22Rv1 (cell line): Measurements from ENCODE around the gene STK25.

Source experiments
- H3K27ac ChIP-seq: fragments of 450-650 bp; 2 replicates; pipeline ENCODE4 v1.5.1; 2017
- CTCF ChIP-seq: fragments of 450-650 bp; IDR thresholded peaks from 2 replicates; pipeline ENCODE4 v1.5.1; 2017; ENCODE audit warnings: mild to moderate bottlenecking
- ZFX ChIP-seq: fragments of 450-650 bp; IDR thresholded peaks from 2 replicates; pipeline ENCODE4 v1.6.1; 2017; ENCODE audit warnings: antibody characterized with exemption, borderline replicate concordance

Gene STK25

DNA sequence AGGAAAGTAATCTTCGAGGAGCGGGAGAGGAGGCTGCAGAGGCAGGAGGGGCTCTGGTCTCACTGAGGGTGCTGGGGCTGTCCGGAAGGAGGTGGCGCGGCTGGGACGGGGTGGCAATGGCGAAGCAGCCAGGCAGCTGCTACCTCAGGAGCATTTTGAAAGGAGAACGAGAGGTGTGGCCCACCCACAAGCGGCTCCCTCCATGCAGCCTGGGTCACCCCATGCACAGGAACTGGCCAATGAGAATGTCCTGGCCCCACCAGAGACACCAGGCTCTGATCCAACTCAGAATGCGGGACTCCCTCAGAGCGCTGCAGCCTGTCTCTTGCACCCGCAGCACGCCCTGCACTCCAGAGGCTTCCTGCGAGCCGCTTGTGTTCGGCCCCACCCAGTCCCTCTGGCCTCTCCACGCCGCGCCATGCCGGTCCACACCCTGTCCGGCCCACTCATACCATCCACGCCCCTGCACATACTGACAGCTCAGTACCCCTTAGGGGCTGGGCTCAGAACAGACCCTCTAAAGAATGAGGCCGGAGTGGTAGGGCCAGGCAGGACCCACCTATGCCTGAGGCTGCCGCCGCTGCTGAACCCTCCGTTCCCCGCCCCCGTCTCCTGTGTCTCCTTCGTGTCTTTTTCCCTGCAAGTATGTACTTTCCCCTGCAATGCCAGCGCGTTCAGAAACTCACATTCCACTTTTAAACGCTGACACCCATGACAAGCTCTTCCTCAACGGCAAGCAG lies 43.8 kb upstream of the STK25 start:
- TF ChIP-seq CTCF = no peak
- TF ChIP-seq ZFX = no peak
- H3K27ac ChIP-seq = no peak overlapping the region

- TF ChIP-seq CTCF (no peak), ZFX (no peak)
- no peak overlapping the region for H3K27ac ChIP-seq
Measured at GRCh38 chr2:241551599-241551997, 43.2 kb upstream of the STK25 start.

DNA sequence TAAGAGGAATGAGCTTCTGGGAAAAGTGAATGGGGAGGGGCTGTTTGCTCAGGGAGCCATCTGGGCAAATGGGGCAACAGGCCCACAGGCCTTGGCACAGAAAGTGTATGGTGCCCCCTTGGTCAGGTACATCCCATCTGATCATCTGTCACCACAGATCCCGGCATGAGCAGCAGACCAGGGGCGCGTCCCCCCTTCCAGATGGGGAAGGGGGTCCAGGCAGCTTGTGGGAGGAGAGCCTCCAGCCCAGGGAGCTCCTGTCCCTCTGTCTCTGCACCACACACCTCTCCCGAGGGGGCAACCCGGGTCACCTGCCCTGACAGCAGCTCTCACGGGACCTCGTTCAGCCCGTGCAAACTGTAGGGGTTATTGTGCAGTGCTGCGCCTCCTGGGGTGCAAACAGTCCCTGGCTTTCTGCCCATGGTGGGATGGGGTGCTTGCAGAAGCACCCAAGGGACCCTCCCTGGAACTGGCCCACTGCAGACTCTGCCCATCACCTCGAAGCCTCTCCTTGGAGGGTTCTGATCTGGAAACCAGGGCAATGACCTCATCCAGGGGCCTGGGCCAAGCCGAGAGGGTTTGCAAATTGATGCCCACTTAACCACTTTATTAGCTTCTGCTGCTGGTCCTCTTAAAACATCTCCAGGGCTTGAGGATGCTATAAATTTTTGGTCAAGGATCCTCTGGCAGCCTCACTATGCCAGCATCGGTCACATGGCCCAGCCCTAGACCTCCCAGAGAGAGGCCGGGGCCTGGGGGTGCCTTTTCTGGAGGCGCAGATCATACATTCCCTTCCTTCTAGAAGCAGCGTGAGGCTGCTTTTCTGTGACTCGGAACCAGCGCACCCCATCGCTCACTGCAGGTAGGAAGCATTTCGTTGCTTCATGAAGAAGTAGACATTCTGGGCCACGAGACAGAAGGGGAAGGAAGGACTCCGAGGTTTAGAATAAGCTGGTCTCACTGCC lies 42.5 kb upstream of the STK25 start:
- no peak for TF ChIP-seq ZFX
- TF ChIP-seq CTCF = no peak
- H3K27ac ChIP-seq = no peak overlapping the region

- TF ChIP-seq CTCF = no peak
- TF ChIP-seq ZFX = no peak
- no peak overlapping the region for H3K27ac ChIP-seq
Measured at GRCh38 chr2:241548451-241548835, 40.1 kb upstream of the STK25 start.

GRCh38 chr2:241547781-241548450 lies 39.5 kb upstream of the STK25 start:
- TF ChIP-seq CTCF (no peak), ZFX (no peak)
- no peak overlapping the region for H3K27ac ChIP-seq

DNA sequence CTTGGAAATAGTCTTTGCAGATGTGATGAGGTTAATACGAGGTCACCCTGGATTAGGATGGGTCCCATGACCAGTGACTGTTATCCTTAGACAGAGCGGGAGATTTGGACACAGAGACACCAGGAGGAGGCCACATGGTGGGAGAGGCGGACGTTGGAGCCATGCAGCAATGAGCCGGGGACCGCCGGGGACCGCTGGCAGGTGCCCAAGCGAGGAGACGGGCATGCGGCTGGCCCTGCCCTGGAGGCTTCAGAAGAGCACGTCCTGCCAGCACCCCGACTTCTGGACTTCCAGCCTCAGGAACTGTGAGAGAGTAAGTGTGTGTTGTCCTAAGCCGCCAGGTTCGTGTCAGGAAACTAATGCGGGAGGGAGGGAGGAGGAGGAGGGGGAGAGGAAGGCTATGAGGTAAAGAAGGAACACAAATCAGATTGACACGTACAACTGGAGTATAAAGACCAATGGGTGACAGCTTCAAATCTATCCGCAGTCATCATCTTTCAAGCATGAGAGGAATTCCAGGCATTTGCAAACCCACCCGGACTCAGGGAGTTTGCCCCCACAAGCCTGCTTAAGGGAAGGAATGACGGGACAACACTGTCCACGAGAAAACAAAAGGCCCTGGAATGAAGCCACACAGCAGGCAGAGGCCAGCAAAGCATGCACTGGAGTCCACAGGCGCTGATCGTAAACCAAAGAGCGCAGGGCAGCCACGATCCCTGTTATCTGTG lies 38.6 kb upstream of the STK25 start:
- H3K27ac ChIP-seq = no peak overlapping the region
- TF ChIP-seq CTCF = no peak
